Glomerular endothelial cell (primary cell): ENCODE data around the gene REX1BD. TPM values are rescaled to one million over a fixed set of nuclear protein-coding genes. Genes with fewer than 3 reads are reported as not detected.
"Not testable (repeated sequence)": the region's sequence is repeated elsewhere in the genome, so short reads cannot be mapped to it uniquely, and the experiment has no call there.

Source experiments
- DNase-seq: peaks from one replicate; pipeline ENCODE4 v3.0.0-alpha.2; 2011; ENCODE audit warnings: low read depth, low spot score; ENCODE audit errors: extremely low read depth
- total RNA-seq: library from RNA; depleted of rRNA; stranded (reverse); fragments of >200 nt; gene quantifications from 2 replicates; pipeline ENCODE4 v1.2.3, GENCODE V29; 2015

Gene REX1BD
- total RNA-seq, 1 donor from 2014 or later = 141 TPM

GRCh38 chr19:18600692-18601397, 12.2 kb downstream of the REX1BD start:
- DNase-seq = not testable (repeated sequence)

GRCh38 chr19:18601875-18602274, 13.3 kb downstream of the REX1BD start:
- no peak for DNase-seq

- no peak for DNase-seq
Measured at GRCh38 chr19:18603255-18603957, 14.8 kb downstream of the REX1BD start.

- no peak for DNase-seq
Measured at GRCh38 chr19:18603958-18604819, 15.6 kb downstream of the REX1BD start.

GRCh38 chr19:18604820-18605159, 16.2 kb downstream of the REX1BD start:
- no peak for DNase-seq

- no peak for DNase-seq
Measured at GRCh38 chr19:18605196-18605545, 16.6 kb downstream of the REX1BD start.

DNA sequence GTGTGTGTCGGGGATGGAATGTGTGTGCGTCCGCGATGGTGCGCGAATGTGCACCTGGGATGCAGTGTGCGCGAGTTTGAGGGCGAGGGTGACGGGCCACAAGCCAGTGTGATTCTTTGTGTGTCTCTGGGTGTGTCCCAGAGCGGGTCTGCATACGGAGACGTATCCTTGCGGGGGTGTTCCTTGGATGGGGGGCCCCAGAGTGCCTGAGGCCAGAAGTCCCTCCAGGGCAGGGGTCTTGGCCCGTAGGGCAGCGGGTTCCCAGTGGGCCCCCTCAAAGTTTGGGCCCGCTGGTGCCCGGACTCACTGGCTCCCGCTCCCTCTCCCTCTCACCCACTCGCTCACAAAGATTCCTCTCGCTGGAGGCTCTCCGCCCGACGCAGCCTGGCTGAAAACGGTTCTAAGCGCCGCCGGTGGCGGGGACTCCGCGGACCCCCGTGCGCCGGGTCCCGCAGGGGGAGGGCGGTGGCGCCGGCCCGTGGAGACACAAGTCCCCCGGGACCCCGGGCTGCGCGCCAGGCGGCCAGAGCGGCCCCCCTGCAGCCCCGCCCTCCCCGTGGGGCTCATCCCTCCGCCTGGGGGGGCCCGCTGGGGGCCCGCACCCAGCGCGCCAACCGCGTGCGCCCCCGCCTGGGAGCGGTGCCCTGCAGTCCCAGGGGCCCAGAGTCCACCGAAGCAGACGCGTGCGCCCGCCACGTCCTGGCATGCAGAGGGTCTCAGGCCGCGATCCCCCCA, 17.1 kb downstream of the REX1BD start:
- DNase-seq = no peak

- no peak for DNase-seq
Measured at GRCh38 chr19:18606281-18607225, 18.0 kb downstream of the REX1BD start, which contains the start of gene CRLF1. Gene CRLF1, minus strand, starts transcription at chr19:18606799. Its CDS starts 143 bp downstream, at chr19:18606656.

DNA sequence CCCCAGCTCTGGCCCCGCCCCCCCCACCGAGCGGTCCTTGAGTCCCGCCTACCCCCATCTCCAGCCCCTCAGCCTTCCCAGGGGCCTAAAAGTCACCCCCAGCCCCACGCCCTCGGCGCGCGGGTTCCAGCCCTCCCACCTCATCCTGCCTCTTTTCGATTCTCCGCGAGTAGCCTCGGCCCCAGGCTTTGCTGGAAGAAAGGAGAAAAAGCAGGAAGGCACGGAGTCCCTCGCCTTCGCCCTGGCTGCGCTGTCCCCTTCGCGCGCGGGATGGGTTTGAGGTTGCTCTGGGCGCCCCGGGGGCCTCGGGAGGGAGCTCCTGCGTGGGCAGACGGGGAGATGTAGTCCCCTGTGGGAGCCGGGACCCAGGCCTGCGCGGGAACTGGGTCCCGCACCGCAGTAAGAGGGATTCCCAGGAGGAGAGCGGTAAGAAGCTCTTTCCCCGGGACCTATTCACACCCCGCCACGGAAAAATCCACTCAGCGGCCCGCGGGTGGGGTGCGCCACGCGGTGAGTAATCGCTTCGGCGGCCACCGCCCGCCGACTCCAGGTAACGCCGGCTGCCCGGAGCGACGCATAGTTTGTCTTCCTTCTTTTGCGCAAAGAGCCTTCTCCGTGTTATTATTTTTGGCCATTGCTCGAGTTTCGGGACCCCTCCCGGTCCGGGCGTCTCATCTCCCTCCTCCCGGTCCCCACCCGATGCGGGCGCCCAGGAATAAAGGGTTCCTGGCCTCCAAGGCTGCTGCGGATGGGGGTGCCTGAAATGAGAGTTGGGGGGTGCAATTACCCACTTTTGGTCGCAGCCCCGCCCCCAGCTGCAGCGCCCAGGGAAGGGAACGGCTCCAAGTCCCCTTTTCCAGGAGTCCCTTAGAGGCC, 18.9 kb downstream of the REX1BD start:
- no peak for DNase-seq

- no peak for DNase-seq
Measured at GRCh38 chr19:18608102-18608804, 19.7 kb downstream of the REX1BD start.

- no peak for DNase-seq
Measured at GRCh38 chr19:18608805-18609716, 20.5 kb downstream of the REX1BD start.

GRCh38 chr19:18609717-18610051, 21.1 kb downstream of the REX1BD start:
- DNase-seq = no peak

DNA sequence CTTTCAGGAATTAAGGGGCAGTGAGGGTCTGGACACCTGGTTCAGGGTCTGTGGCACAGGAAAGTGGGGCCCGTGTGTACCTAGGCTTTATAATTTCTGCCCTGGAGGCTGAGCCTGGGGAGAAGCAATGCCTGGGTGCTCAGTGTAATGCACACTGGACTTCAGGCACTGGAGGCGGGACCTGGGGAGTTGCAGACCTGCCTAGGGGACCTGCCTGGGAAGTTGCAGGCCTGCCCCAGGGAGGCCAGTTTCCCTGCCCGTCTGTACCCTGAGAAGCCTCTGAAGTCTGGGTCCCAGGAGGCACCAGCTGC, 21.6 kb downstream of the REX1BD start:
- no peak for DNase-seq

- DNase-seq = no peak
Measured at GRCh38 chr19:18610556-18611326, 22.1 kb downstream of the REX1BD start.

DNA sequence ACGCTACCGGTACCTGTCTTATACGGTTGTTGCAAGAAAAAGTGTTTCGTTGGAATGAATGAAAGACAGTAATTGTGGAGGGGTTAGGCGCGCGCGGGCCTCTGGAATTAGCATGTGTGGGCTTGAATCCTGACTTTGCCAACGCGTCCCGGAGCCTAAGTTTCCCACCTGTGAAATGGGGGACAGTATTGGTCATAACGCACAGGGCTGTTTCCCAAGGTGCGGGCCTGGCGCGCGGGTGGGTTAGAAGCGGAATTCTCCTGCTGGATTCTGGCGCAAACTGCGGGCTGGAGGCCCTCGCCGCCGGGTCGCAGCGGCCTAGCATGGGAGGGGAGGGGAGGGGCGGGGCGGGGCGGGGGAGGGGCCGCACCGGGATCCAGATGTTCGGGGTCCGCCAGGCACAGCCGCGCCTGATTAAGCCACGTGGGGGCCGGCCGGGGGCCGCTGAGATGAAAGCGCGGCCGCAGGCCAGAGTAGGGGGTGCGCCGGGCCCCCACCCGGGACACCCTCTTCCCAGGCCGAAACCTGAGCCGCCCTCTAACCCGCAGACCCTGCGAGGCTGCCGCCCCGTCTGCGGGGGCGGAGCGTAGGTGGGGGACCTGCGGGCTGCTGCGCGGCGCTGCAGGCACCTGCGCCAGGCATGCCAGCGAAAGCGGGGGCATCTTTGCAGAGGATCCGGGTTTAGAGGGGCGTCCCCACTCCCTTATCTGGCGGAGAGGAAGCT, 22.9 kb downstream of the REX1BD start:
- DNase-seq = no peak
